CD14-positive monocyte (primary cell): ENCODE measurements around the gene ASTN2. TPM values are rescaled to one million over a fixed set of nuclear protein-coding genes. Genes with fewer than 3 reads are reported as not detected.

Experiments used
- DNase-seq, 3 donors: peaks; one replicate each; pipeline ENCODE4 v3.0.0-alpha.2; 2011 to 2022
- H2AFZ ChIP-seq: 2 replicates; pipeline ENCODE4 v1.6.0; 2012; ENCODE audit warnings: mild to moderate bottlenecking, low read depth, low read length, inconsistent platforms; ENCODE audit not compliant: insufficient read depth, poor library complexity, severe bottlenecking
- H3K27ac ChIP-seq, 2 donors: 1 replicate in 1 of 2; 2 replicates in 1 of 2; pipeline ENCODE4 v1.5.1; 2012 to 2013; ENCODE audit warnings: low read length in 2 of 2, control low read depth in 1 of 2, inconsistent platforms in 1 of 2, low read depth in 1 of 2, mild to moderate bottlenecking in 1 of 2
- H3K27me3 ChIP-seq, 2 donors: one replicate each; pipeline versions ENCODE4 v1.6.0 to v1.6.1; 2011 to 2013; ENCODE audit warnings: low read length in 2 of 2; ENCODE audit not compliant: control insufficient read depth in 2 of 2, insufficient read depth in 2 of 2
- H3K36me3 ChIP-seq, 2 donors: replicated peaks in 1 of 2; 1 replicate in 1 of 2; 2 replicates in 1 of 2; pipeline versions ENCODE4 v1.5.1 to v1.6.1; 2012 to 2013; ENCODE audit warnings: low read length in 2 of 2, control low read depth in 1 of 2, inconsistent platforms in 1 of 2, mild to moderate bottlenecking in 1 of 2; ENCODE audit not compliant: insufficient read depth in 2 of 2, control insufficient read depth in 1 of 2
- H3K4me1 ChIP-seq, 2 donors: 1 replicate in 1 of 2; 2 replicates in 1 of 2; pipeline versions ENCODE4 v1.5.1 to v1.6.1; 2012 to 2013; ENCODE audit warnings: low read length in 2 of 2, control low read depth in 1 of 2, inconsistent platforms in 1 of 2, mild to moderate bottlenecking in 1 of 2, moderate library complexity in 1 of 2; ENCODE audit not compliant: insufficient read depth in 2 of 2, control insufficient read depth in 1 of 2
- H3K4me2 ChIP-seq: replicated peaks from 2 replicates; pipeline ENCODE3; 2012; ENCODE audit warnings: low read length, moderate library complexity, mild to moderate bottlenecking; ENCODE audit not compliant: poor library complexity, severe bottlenecking; ENCODE audit errors: extremely low read depth
- H3K4me3 ChIP-seq, 3 experiments: fragments of 200-600 bp in 1 of 3; sonication (generic) in 1 of 3; replicated peaks in 1 of 3; 1 replicate in 2 of 3; 2 replicates in 1 of 3; pipeline ENCODE4 v1.5.1; 2011 to 2013; ENCODE audit warnings: low read length in 3 of 3, mild to moderate bottlenecking in 3 of 3, control low read depth in 2 of 3, low read depth in 2 of 3, inconsistent platforms in 1 of 3, moderate library complexity in 1 of 3
- H3K79me2 ChIP-seq: 2 replicates; pipeline ENCODE4 v1.6.0; 2012; ENCODE audit warnings: mild to moderate bottlenecking, control low read depth, inconsistent platforms, low read length, moderate library complexity; ENCODE audit not compliant: insufficient read depth
- H3K9ac ChIP-seq: 2 replicates; pipeline ENCODE4 v1.6.0; 2017; ENCODE audit warnings: low read length, mild to moderate bottlenecking; ENCODE audit not compliant: insufficient read depth, poor library complexity, severe bottlenecking
- H3K9me3 ChIP-seq, 2 donors: replicated peaks in 1 of 2; 1 replicate in 1 of 2; 2 replicates in 1 of 2; pipeline versions ENCODE4 v1.5.1 to v1.6.1; 2012 to 2013; ENCODE audit warnings: low read length in 2 of 2, control low read depth in 1 of 2; ENCODE audit not compliant: control insufficient read depth in 1 of 2, insufficient read depth in 1 of 2
- H4K20me1 ChIP-seq: 2 replicates; pipeline ENCODE4 v1.6.0; 2012; ENCODE audit warnings: mild to moderate bottlenecking, low read length, control low read depth, moderate library complexity; ENCODE audit not compliant: insufficient read depth
- H3K27ac Mint-ChIP-seq, 7 donors: one replicate each; pipeline ENCODE4 v1.8.0; 2020; ENCODE audit warnings: mild to moderate bottlenecking in 7 of 7, mixed read lengths in 7 of 7, moderate library complexity in 6 of 7, inconsistent platforms in 2 of 7
- H3K27me3 Mint-ChIP-seq, 3 donors: one replicate each; pipeline ENCODE4 v1.8.0; 2021 to 2022; ENCODE audit warnings: low read depth in 3 of 3, mild to moderate bottlenecking in 3 of 3, mixed read lengths in 3 of 3, moderate library complexity in 3 of 3, inconsistent platforms in 1 of 3
- H3K36me3 Mint-ChIP-seq, 2 donors: one replicate each; pipeline ENCODE4 v1.8.0; 2020; ENCODE audit warnings: mixed read lengths in 2 of 2, inconsistent platforms in 1 of 2, mild to moderate bottlenecking in 1 of 2
- H3K4me1 Mint-ChIP-seq: one replicate; pipeline ENCODE4 v1.8.0; 2020; ENCODE audit warnings: mild to moderate bottlenecking, mixed read lengths
- H3K4me3 Mint-ChIP-seq, 2 donors: one replicate each; pipeline ENCODE4 v1.8.0; 2020; ENCODE audit warnings: mild to moderate bottlenecking in 2 of 2, mixed read lengths in 2 of 2, moderate library complexity in 1 of 2
- H3K9me3 Mint-ChIP-seq, 7 donors: one replicate each; pipeline ENCODE4 v1.8.0; 2020 to 2022; ENCODE audit warnings: mixed read lengths in 7 of 7, mild to moderate bottlenecking in 6 of 7, moderate library complexity in 6 of 7, inconsistent platforms in 2 of 7
- CTCF ChIP-seq: fragments of 200-600 bp; IDR thresholded peaks from one replicate; pipeline ENCODE4 v1.8.0; 2022; ENCODE audit warnings: antibody characterized with exemption, mild to moderate bottlenecking
- WGBS: methylation state at CpG from one replicate; pipeline ENCODE4 v1.1.5; 2013; ENCODE audit warnings: missing lambda C conversion rate; ENCODE audit not compliant: insufficient coverage; 5-methylcytosine and 5-hydroxymethylcytosine counted together
- intact Hi-C, 2 donors: fragments of 100-400 bp; cut with micrococcal nuclease; formaldehyde crosslinking; loops; one replicate each; pipeline versions ENCODE4 v1.15.0 to v1.15.1; 2023
- polyA plus RNA-seq, 3 donors: library from polyadenylated mRNA; depleted of rRNA in 1 of 3; unstranded in 2 of 3; stranded (reverse) in 1 of 3; fragments of 300-500 nt in 2 of 3; fragments of >200 nt in 1 of 3; fragmentation: Illumina TruSeq in 2 of 3; gene quantifications; 1 replicate in 2 of 3; 2 replicates in 1 of 3; pipeline ENCODE4 v1.2.3, GENCODE V29; 2012 to 2021

ASTN2 gene
- polyA plus RNA-seq, 3 donors, result not detected

GRCh38 chr9:117425566-117425965 lies 10.7 kb upstream of the ASTN2 start:
- intact Hi-C loops, result no loop called here
- Mint-ChIP-seq H3K4me3 (no peak overlapping the region), H3K36me3 (no peaks in the 10 kb centered on the region), H3K27me3 (peaks cover 0 to 5% (median 3%) of the 10 kb centered on the region in 3 donors), H3K9me3 (peaks cover 0 to 2% (median 0%) of the 10 kb centered on the region in 7 donors), H3K27ac (no peak overlapping the region), H3K4me1 (no peaks in the 10 kb centered on the region)
- no peak for TF ChIP-seq CTCF
- H3K9me3 ChIP-seq, result no peaks in the 10 kb centered on the region
- H3K27me3 ChIP-seq, result no peaks in the 10 kb centered on the region
- no peak overlapping the region for H3K9ac ChIP-seq
- no peak overlapping the region for H3K4me3 ChIP-seq
- no peak for DNase-seq
- H3K4me1 ChIP-seq, result no peaks in the 10 kb centered on the region
- H3K79me2 ChIP-seq, result no peaks in the 10 kb centered on the region
- H3K36me3 ChIP-seq, result no peaks in the 10 kb centered on the region
- no peak overlapping the region for H3K27ac ChIP-seq
- H2AFZ ChIP-seq, result no peak overlapping the region
- no peaks in the 10 kb centered on the region for H4K20me1 ChIP-seq
- no peak overlapping the region for H3K4me2 ChIP-seq
- no CpG with 5 or more reads among the region's 3 CpGs for WGBS

- Histone ChIP-seq H3K4me2 (no peak overlapping the region), H3K9me3 (no peaks in the 10 kb centered on the region), H3K27me3 (no peaks in the 10 kb centered on the region), H3K4me3 (no peak overlapping the region), H2AFZ (no peak overlapping the region), H3K4me1 (no peaks in the 10 kb centered on the region), H3K27ac (no peak overlapping the region), H3K9ac (no peak overlapping the region), H4K20me1 (no peaks in the 10 kb centered on the region), H3K79me2 (no peaks in the 10 kb centered on the region), H3K36me3 (no peaks in the 10 kb centered on the region)
- no peak overlapping the region for H3K4me3 Mint-ChIP-seq
- H3K27ac Mint-ChIP-seq, result no peak overlapping the region
- H3K36me3 Mint-ChIP-seq, result no peaks in the 10 kb centered on the region
- H3K9me3 Mint-ChIP-seq, result peaks cover 0 to 1% (median 0%) of the 10 kb centered on the region in 7 donors
- WGBS, result no CpG with 5 or more reads among the region's 1 CpG
- DNase-seq, result no peak
- no peaks in the 10 kb centered on the region for H3K4me1 Mint-ChIP-seq
- intact Hi-C loops, result no loop called here
- TF ChIP-seq CTCF, result no peak
- peaks cover 0 to 5% (median 3%) of the 10 kb centered on the region in 3 donors for H3K27me3 Mint-ChIP-seq
Observed at GRCh38 chr9:117424291-117424690, 9.4 kb upstream of the ASTN2 start.
